Activated naive CD4-positive, alpha-beta T cell treated with anti-CD3 and anti-CD28 coated beads, Interleukin-2, amount 10 ng/mL, durations not matched to agents 7 days and 5 days (primary cell): Measurements from ENCODE around the gene GRIN1.
A peak's percentile ranks its signal among the peaks of the same experiment; 100 is the strongest.
"Not testable (repeated sequence)": the region's sequence is repeated elsewhere in the genome, so short reads cannot be mapped to it uniquely, and the experiment has no call there.

Experiments used
- CTCF ChIA-PET: fragments of 350-600 bp; sonication (Branson Sonifier 250); formaldehyde crosslinking; loops from one replicate; lab custom pipeline; 2021; ENCODE audit warnings: antibody characterized with exemption; lab: Charles Lee
- DNase-seq: peaks from one replicate; pipeline ENCODE4 v3.0.0-alpha.2; 2020
- H3K27ac Mint-ChIP-seq: one replicate; pipeline ENCODE4 v1.8.0; 2021; ENCODE audit warnings: mild to moderate bottlenecking, moderate library complexity, mixed read lengths
- H3K27me3 Mint-ChIP-seq: one replicate; pipeline ENCODE4 v1.8.0; 2021; ENCODE audit warnings: mild to moderate bottlenecking, mixed read lengths
- H3K36me3 Mint-ChIP-seq: one replicate; pipeline ENCODE4 v1.8.0; 2021; ENCODE audit warnings: mixed read lengths
- H3K4me1 Mint-ChIP-seq: one replicate; pipeline ENCODE4 v1.8.0; 2021; ENCODE audit warnings: mixed read lengths
- H3K4me3 Mint-ChIP-seq: one replicate; pipeline ENCODE4 v1.8.0; 2021; ENCODE audit warnings: mild to moderate bottlenecking, moderate library complexity, mixed read lengths
- H3K9me3 Mint-ChIP-seq: one replicate; pipeline ENCODE4 v1.8.0; 2021; ENCODE audit warnings: mixed read lengths

Gene GRIN1

GRCh38 chr9:137116027-137116507, 22.9 kb upstream of the GRIN1 start:
- no peak overlapping the region for H3K27ac Mint-ChIP-seq
- H3K9me3 Mint-ChIP-seq, result no peaks in the 10 kb centered on the region
- CTCF ChIA-PET, result interaction anchor here (1.2 to 2.6 kb wide), 3 partner anchors 20 to 120 kb away, joined by 4 to 7 read pairs (median 4); partner anchors contain the start of gene MAN1B1
- no peaks in the 10 kb centered on the region for H3K27me3 Mint-ChIP-seq
- no peak overlapping the region for H3K4me3 Mint-ChIP-seq
- peaks cover 8% of the 10 kb centered on the region for H3K4me1 Mint-ChIP-seq
- no peak for DNase-seq
- peaks cover 3% of the 10 kb centered on the region for H3K36me3 Mint-ChIP-seq

- DNase-seq, result no peak
- Mint-ChIP-seq H3K4me3 (no peak overlapping the region), H3K36me3 (peaks cover 3% of the 10 kb centered on the region), H3K27me3 (no peaks in the 10 kb centered on the region), H3K4me1 (peaks cover 8% of the 10 kb centered on the region), H3K27ac (no peak overlapping the region), H3K9me3 (no peaks in the 10 kb centered on the region)
- CTCF ChIA-PET, result interaction anchor here (0.8 to 2.6 kb wide), 3 partner anchors 14 to 120 kb away, joined by 3 to 19 read pairs (median 7); partner anchors contain the start of genes CYSRT1 and RNF224
These were observed 22.2 kb upstream of the GRIN1 start for GRCh38 chr9:137116728-137117127.

DNA sequence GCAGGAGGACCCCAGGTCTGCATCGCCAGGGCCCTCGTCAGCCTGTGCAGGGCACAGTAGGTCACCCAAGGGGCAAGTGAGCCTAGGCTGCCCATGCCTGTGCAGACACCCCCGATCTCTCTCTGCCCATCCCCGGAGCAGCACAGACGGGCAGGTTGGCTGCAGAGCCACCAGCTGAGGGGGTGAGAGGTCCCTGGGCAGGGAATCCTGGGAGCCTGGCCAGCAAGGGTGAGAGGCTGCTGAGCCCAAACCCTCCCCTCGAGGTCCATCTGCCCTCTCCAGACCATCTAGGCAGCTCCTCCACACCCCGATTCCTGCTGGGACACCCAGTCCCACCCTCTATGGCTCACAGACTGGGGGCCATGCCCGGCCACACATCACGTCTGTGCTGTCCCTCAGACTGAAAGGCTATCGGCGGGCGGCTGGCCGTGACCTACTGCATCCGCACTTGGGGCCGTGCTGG, 21.7 kb upstream of the GRIN1 start:
- no peak for DNase-seq
- Mint-ChIP-seq H3K4me3 (no peak overlapping the region), H3K27ac (no peak overlapping the region), H3K9me3 (no peaks in the 10 kb centered on the region), H3K27me3 (no peaks in the 10 kb centered on the region), H3K4me1 (peaks cover 8% of the 10 kb centered on the region), H3K36me3 (peaks cover 3% of the 10 kb centered on the region)
- CTCF ChIA-PET, result interaction anchor here (0.8 to 2.0 kb wide), 3 partner anchors 14 to 119 kb away, joined by 3 to 19 read pairs (median 9); partner anchors contain the start of genes CYSRT1 and RNF224

DNA sequence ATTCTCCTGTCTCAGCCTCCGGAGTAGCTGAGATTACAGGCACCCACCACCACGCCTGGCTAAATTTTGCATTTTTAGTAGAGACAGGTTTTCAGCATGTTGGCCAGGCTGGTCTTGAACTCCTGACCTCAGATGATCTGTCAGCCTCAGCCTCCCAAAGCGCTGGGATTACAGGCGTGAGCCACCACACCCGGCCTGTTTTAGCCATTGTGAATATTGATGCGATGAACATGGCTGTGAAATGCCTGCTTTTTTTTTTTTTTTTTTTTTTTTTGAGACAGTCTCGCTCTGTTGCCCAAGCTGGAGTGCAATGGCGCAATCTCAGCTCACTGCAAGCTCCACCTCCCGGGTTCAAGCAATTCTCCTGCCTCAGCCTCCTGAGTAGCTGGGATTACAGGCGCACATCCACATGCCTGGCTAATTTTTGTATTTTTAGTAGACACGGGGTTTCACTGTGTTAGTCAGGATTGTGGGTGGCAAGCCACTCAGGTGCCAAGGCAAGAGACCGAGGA, 20.8 kb upstream of the GRIN1 start:
- H3K4me1 Mint-ChIP-seq, H3K36me3 Mint-ChIP-seq, H3K27me3 Mint-ChIP-seq, DNase-seq, H3K27ac Mint-ChIP-seq, H3K4me3 Mint-ChIP-seq, H3K9me3 Mint-ChIP-seq: not testable (repeated sequence)
- CTCF ChIA-PET, result interaction anchor here (1.0 to 2.0 kb wide), 4 partner anchors 12 to 118 kb away, joined by 3 to 19 read pairs (median 6); partner anchors contain the start of genes CYSRT1 and RNF224

- peaks cover 18% of the 10 kb centered on the region for H3K4me1 Mint-ChIP-seq
- H3K27ac Mint-ChIP-seq, H3K36me3 Mint-ChIP-seq, DNase-seq, H3K9me3 Mint-ChIP-seq, H3K27me3 Mint-ChIP-seq, H3K4me3 Mint-ChIP-seq: not testable (repeated sequence)
- CTCF ChIA-PET, result interaction anchor here (0.7 to 2.0 kb wide), 5 partner anchors 36 to 115 kb away, joined by 3 to 11 read pairs (median 4); partner anchors contain the start of genes CYSRT1 and RNF224
These were observed 16.8 kb upstream of the GRIN1 start for GRCh38 chr9:137121927-137122795.

DNA sequence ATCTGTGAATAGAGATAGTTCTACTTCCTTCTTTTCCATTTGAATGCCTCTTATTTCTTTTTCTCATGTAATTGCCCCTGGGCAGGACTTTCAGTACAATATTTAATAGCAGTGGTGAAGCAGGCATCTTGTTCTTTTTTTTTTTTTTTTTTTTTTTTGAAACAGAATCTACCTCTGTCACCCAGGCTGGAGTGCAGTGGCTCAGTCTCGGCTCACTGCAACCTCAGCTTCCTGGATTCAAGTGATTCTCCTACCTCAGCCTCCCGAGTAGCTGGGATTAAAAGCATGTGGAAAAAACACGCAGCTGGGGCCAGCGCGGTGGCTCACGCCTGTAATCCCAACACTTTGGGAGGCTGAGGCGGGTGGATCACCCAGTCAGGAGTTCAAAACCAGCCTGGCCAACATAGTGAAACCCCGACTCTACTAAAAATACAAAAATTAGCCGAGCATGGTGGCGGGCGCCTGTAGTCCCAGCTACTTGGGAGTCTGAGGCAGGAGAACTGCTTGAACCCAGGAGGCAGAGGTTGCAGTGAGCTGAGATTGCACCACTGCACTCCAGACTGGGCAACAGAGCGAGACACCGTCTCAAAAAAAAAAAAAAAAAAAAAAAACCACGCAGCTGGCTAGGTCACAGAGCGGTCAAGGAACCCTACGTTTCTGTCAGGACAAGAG, 16.0 kb upstream of the GRIN1 start:
- H3K4me3 Mint-ChIP-seq, H3K36me3 Mint-ChIP-seq, DNase-seq, H3K27me3 Mint-ChIP-seq, H3K9me3 Mint-ChIP-seq, H3K27ac Mint-ChIP-seq: not testable (repeated sequence)
- peaks cover 25% of the 10 kb centered on the region for H3K4me1 Mint-ChIP-seq
- CTCF ChIA-PET, result interaction anchor here (0.7 to 2.0 kb wide), 7 partner anchors 35 to 114 kb away, joined by 3 to 11 read pairs (median 4); partner anchors contain the start of gene RNF224

GRCh38 chr9:137123468-137123837, 15.5 kb upstream of the GRIN1 start:
- CTCF ChIA-PET, result interaction anchor here (1.0 to 2.0 kb wide), 7 partner anchors 53 to 114 kb away, joined by 3 to 11 read pairs (median 4); partner anchors contain the start of gene RNF224

DNA sequence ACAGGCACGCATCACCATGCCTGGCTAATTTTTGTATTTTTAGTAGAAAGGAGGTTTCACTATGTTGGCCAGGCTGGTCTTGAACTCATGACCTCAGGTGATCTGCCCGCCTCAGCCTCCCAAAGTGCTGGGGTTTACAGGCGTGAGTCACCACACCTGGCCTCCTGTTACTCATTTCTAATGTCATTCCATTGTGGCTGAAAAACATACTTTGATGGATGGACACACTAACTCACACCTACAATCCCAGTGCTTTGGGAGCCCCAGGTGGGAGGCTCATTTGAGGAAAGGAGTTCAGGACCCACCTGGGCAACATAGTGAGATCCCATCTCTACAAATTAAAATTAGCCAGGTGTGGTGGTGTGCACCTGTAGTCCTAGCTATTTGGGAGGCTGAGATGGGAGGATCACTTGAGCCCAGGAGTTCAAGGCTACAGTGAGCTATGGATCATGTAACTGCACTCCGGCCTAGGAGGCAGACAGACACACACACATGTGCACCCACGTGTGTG, 14.9 kb upstream of the GRIN1 start:
- H3K36me3 Mint-ChIP-seq, H3K9me3 Mint-ChIP-seq, H3K4me3 Mint-ChIP-seq, H3K27me3 Mint-ChIP-seq, DNase-seq: not testable (repeated sequence)
- H3K4me1 Mint-ChIP-seq, result peaks cover 36% of the 10 kb centered on the region
- peak overlapping the region; percentile 19 for H3K27ac Mint-ChIP-seq
- CTCF ChIA-PET, result interaction anchor here (1.0 to 2.0 kb wide), 6 partner anchors 53 to 113 kb away, joined by 3 to 11 read pairs (median 4); partner anchors contain the start of gene RNF224

More at GRCh38 chr9:137123468-137123837, 15.5 kb upstream of the GRIN1 start:
- no peak overlapping the region for H3K27ac Mint-ChIP-seq
- H3K27me3 Mint-ChIP-seq, result no peaks in the 10 kb centered on the region
- H3K4me3 Mint-ChIP-seq, result no peak overlapping the region
- peaks cover 2% of the 10 kb centered on the region for H3K36me3 Mint-ChIP-seq
- H3K9me3 Mint-ChIP-seq, result no peaks in the 10 kb centered on the region
- no peak for DNase-seq
- peaks cover 31% of the 10 kb centered on the region for H3K4me1 Mint-ChIP-seq

GRCh38 chr9:137126786-137127185, 12.2 kb upstream of the GRIN1 start:
- Mint-ChIP-seq H3K27ac (peak overlapping the region; percentile 82), H3K4me1 (peaks cover 38% of the 10 kb centered on the region), H3K4me3 (peak overlapping the region; percentile 80), H3K9me3 (no peaks in the 10 kb centered on the region), H3K27me3 (peaks cover 10% of the 10 kb centered on the region), H3K36me3 (peaks cover 2% of the 10 kb centered on the region)
- no peak for DNase-seq
- CTCF ChIA-PET, result interaction anchor here (0.9 to 2.5 kb wide), 4 partner anchors 31 to 109 kb away, joined by 3 to 12 read pairs (median 7); no protein-coding TSS in a partner anchor

- H3K9me3 Mint-ChIP-seq, result no peaks in the 10 kb centered on the region
- H3K27me3 Mint-ChIP-seq, result peaks cover 12% of the 10 kb centered on the region
- peak; percentile 62 for DNase-seq
- H3K4me3 Mint-ChIP-seq, result peak overlapping the region; percentile 80
- peaks cover 37% of the 10 kb centered on the region for H3K4me1 Mint-ChIP-seq
- CTCF ChIA-PET, result interaction anchor here (0.8 to 2.5 kb wide), 5 partner anchors 32 to 109 kb away, joined by 3 to 12 read pairs (median 6); no protein-coding TSS in a partner anchor
- H3K36me3 Mint-ChIP-seq, result peaks cover 2% of the 10 kb centered on the region
- peak overlapping the region; percentile 93 for H3K27ac Mint-ChIP-seq
These were observed 11.4 kb upstream of the GRIN1 start for GRCh38 chr9:137127301-137128157.

- peak; percentile 44 for DNase-seq
- Mint-ChIP-seq H3K27ac (peak overlapping the region; percentile 93), H3K9me3 (no peaks in the 10 kb centered on the region), H3K36me3 (peaks cover 2% of the 10 kb centered on the region), H3K27me3 (peaks cover 14% of the 10 kb centered on the region), H3K4me1 (peaks cover 33% of the 10 kb centered on the region), H3K4me3 (peak overlapping the region; percentile 80)
- CTCF ChIA-PET, result interaction anchor here (0.8 to 2.5 kb wide), 7 partner anchors 32 to 109 kb away, joined by 3 to 12 read pairs (median 7); no protein-coding TSS in a partner anchor
These were observed 10.6 kb upstream of the GRIN1 start for GRCh38 chr9:137128158-137128861.

- CTCF ChIA-PET, result interaction anchor here (0.8 to 2.4 kb wide), 7 partner anchors 10 to 108 kb away, joined by 3 to 12 read pairs (median 4); partner anchors contain the start of genes GRIN1 and RNF208
- Mint-ChIP-seq H3K4me1 (peaks cover 30% of the 10 kb centered on the region), H3K4me3 (peak overlapping the region; percentile 80), H3K36me3 (peaks cover 2% of the 10 kb centered on the region), H3K27me3 (peaks cover 17% of the 10 kb centered on the region), H3K9me3 (no peaks in the 10 kb centered on the region), H3K27ac (peak overlapping the region; percentile 93)
- DNase-seq, result no peak
These were observed 10.0 kb upstream of the GRIN1 start for GRCh38 chr9:137128862-137129455.
